PFSK-1 (cell line): Measurements from ENCODE around the gene HOATZ.

Experiments used
- POLR2AphosphoS5 ChIP-seq: IDR thresholded peaks from 2 replicates; pipeline ENCODE4 v1.6.1; 2012; ENCODE audit warnings: low read depth, mild to moderate bottlenecking, control low read depth, low read length, moderate library complexity
- SIN3A ChIP-seq: IDR thresholded peaks from 2 replicates; pipeline ENCODE4 v1.6.1; 2012; ENCODE audit warnings: mild to moderate bottlenecking, low read length, moderate library complexity, borderline replicate concordance; ENCODE audit not compliant: insufficient read depth

DNA sequence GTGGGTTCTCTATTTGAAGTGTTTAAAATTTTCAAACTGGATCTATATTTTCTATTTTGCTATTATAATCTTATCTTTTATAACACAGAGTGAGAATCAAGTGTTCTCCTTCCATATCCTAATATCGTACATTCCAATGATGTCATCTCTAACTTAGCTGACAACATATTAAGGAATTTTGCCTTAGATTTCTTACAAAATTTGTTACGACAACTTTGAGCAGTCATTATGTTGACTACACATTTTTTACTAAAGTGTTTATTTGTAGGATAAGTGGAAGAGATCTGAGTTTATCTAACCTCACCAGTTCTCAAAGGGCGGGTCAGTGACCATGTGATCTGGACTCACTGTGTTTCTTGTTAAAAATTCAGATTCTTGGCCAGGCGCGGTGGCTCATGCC lies 15.1 kb upstream of the HOATZ start:
- TF ChIP-seq POLR2AphosphoS5, result no peak
- TF ChIP-seq SIN3A, result no peak
